DND-41 (cell line): ENCODE measurements around the gene CACNB4.

Experiments used
- CTCF ChIP-seq: IDR thresholded peaks from 2 replicates; pipeline ENCODE4 v1.5.1; 2012; ENCODE audit warnings: borderline replicate concordance, low read length, moderate library complexity, mild to moderate bottlenecking; ENCODE audit not compliant: poor library complexity, severe bottlenecking; ENCODE audit errors: extremely low read depth
- EZH2 ChIP-seq: IDR thresholded peaks from 3 replicates; pipeline ENCODE4 v1.6.1; 2012; ENCODE audit warnings: borderline replicate concordance, low read depth, mild to moderate bottlenecking, moderate library complexity, low read length, inconsistent platforms; ENCODE audit not compliant: severe bottlenecking

DNA sequence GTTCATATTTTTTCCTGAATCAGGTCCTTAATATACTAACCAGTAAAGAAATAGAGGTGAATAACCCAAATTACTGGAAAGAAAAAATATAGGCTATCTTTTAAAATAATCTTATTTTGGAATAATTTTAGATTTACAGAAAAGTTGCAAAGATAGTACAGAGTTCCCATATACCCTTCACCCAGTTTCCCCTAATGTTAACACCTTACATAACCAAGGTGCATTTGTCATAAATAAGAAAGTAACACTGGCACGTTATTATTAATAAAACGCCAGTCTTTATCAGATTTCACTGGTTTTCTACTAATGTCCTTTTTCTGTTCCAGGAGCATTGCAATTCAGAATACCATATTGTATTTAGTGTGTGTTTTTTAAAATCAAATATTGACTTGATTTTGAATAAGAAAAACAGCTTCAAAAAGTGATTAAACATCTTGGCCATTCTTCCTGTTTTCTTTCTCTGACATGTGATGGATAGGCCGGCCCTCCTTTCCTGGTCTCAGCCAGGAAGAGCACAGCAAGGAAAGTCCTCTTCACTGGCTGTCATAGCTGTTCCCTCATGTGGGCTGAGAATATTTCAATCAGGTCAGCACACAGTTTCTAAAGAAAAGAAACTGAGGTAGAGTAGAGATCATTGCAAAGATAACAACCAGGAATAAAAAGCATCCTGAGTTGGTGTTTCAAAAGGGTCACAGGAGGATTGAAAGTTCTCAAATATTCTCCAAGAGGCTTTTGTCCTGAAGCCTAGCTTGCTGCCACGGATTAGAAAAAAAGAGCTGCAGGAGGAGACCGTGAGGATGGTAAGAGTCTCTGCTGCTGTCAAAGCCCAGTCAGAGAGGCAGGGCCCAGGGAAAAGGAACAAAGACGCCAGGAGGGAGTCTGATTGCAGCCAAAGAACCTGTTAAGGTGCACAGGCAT, 191.3 kb downstream of the CACNB4 start:
- no peak for TF ChIP-seq CTCF
- TF ChIP-seq EZH2 = no peak
